Fibroblast of lung (primary cell): Measurements from ENCODE around the gene MTMR3. TPM values are rescaled to one million over a fixed set of nuclear protein-coding genes. Genes with fewer than 3 reads are reported as not detected.

Experiments
- DNase-seq, 2 donors: peaks; one replicate each; pipeline versions ENCODE4 v3.0.0 to v3.0.0-alpha.2; 2010; ENCODE audit warnings: low read depth in 2 of 2
- H2AFZ ChIP-seq: 2 replicates; pipeline ENCODE4 v1.5.1; 2012; ENCODE audit warnings: low read length, control low read depth, inconsistent platforms
- H3K27ac ChIP-seq: 2 replicates; pipeline ENCODE4 v1.5.1; 2011; ENCODE audit warnings: low read length, control low read depth; ENCODE audit not compliant: insufficient read depth
- H3K27me3 ChIP-seq: 2 replicates; pipeline ENCODE4 v1.5.1; 2011; ENCODE audit warnings: mild to moderate bottlenecking, low read length; ENCODE audit not compliant: control insufficient read depth, insufficient read depth
- H3K36me3 ChIP-seq: 2 replicates; pipeline ENCODE4 v1.5.1; 2011; ENCODE audit warnings: low read length; ENCODE audit not compliant: control insufficient read depth, insufficient read depth
- H3K4me1 ChIP-seq: 2 replicates; pipeline ENCODE4 v1.5.1; 2011; ENCODE audit warnings: low read length; ENCODE audit not compliant: control insufficient read depth, insufficient read depth; ENCODE audit errors: extremely low read depth
- H3K4me2 ChIP-seq: 2 replicates; pipeline ENCODE4 v1.5.1; 2011; ENCODE audit warnings: low read length, control low read depth; ENCODE audit not compliant: insufficient read depth; ENCODE audit errors: extremely low read depth
- H3K4me3 ChIP-seq, 4 experiments: fragments of 200-600 bp in 1 of 4; sonication (generic) in 1 of 4; replicated peaks in 1 of 4; 2 replicates each; pipeline ENCODE4 v1.5.1; 2011 to 2016; ENCODE audit warnings: low read length in 4 of 4, low read depth in 3 of 4, mild to moderate bottlenecking in 3 of 4, control low read depth in 2 of 4, inconsistent platforms in 1 of 4, mixed read lengths in 1 of 4; ENCODE audit not compliant: insufficient read depth in 1 of 4; ENCODE audit errors: control extremely low read depth in 1 of 4
- H3K79me2 ChIP-seq: 2 replicates; pipeline ENCODE4 v1.5.1; 2012; ENCODE audit warnings: mild to moderate bottlenecking, low read length, inconsistent platforms; ENCODE audit not compliant: control insufficient read depth, insufficient read depth
- H3K9ac ChIP-seq: 2 replicates; pipeline ENCODE4 v1.5.1; 2011; ENCODE audit warnings: mild to moderate bottlenecking, low read length, control low read depth; ENCODE audit not compliant: insufficient read depth
- H3K9me3 ChIP-seq: 2 replicates; pipeline ENCODE4 v1.5.1; 2012; ENCODE audit warnings: low read depth, low read length; ENCODE audit not compliant: control insufficient read depth, insufficient read depth
- H4K20me1 ChIP-seq: 2 replicates; pipeline ENCODE4 v1.5.1; 2011; ENCODE audit warnings: low read length; ENCODE audit not compliant: control insufficient read depth, insufficient read depth; ENCODE audit errors: extremely low read depth
- EZH2 ChIP-seq: IDR thresholded peaks from 2 replicates; pipeline ENCODE4 v1.5.1; 2012; ENCODE audit warnings: low read length, control low read depth, mild to moderate bottlenecking; ENCODE audit errors: missing control alignments
- polyA plus RNA-seq, 2 donors: library from polyadenylated mRNA; depleted of rRNA in 1 of 2; stranded (reverse) in 1 of 2; unstranded in 1 of 2; fragments of >200 nt; gene quantifications; 2 replicates each; pipeline ENCODE4 v1.2.1, GENCODE V29; 2011 to 2012; ENCODE audit warnings: missing spikeins in 1 of 2
- total RNA-seq: library from RNA; depleted of rRNA; stranded (reverse); fragments of >200 nt; gene quantifications from 2 replicates; pipeline ENCODE4 v1.2.1, GENCODE V29; 2014
- TF ChIP-seq, protein P1 (sequence below), 2 donors: IDR thresholded peaks in 1 of 2; conservative IDR thresholded peaks in 1 of 2; 1 replicate in 1 of 2; 2 replicates in 1 of 2; pipeline ENCODE4 v1.5.1; 2011 to 2012; ENCODE audit warnings: low read length in 2 of 2, control low read depth in 1 of 2, inconsistent platforms in 1 of 2, low read depth in 1 of 2, mild to moderate bottlenecking in 1 of 2

The MTMR3 gene
- total and polyA plus RNA-seq, 2 donors (not counting 1 experiment from before 2014, with no cell fraction given), result 15.0 to 31.2 TPM

GRCh38 chr22:29867260-29867659 is 15.7 kb upstream of the MTMR3 start:
- Histone ChIP-seq H2AFZ (no peak overlapping the region), H3K27me3 (no peaks in the 10 kb centered on the region), H3K4me2 (no peak overlapping the region), H3K27ac (no peak overlapping the region), H3K9me3 (no peaks in the 10 kb centered on the region), H3K4me3 (no peak overlapping the region), H3K36me3 (no peaks in the 10 kb centered on the region), H3K79me2 (no peaks in the 10 kb centered on the region), H4K20me1 (no peaks in the 10 kb centered on the region), H3K4me1 (no peaks in the 10 kb centered on the region), H3K9ac (no peak overlapping the region)
- no peak for DNase-seq
- TF ChIP-seq EZH2, result no peak
- TF ChIP-seq, protein P1, sequence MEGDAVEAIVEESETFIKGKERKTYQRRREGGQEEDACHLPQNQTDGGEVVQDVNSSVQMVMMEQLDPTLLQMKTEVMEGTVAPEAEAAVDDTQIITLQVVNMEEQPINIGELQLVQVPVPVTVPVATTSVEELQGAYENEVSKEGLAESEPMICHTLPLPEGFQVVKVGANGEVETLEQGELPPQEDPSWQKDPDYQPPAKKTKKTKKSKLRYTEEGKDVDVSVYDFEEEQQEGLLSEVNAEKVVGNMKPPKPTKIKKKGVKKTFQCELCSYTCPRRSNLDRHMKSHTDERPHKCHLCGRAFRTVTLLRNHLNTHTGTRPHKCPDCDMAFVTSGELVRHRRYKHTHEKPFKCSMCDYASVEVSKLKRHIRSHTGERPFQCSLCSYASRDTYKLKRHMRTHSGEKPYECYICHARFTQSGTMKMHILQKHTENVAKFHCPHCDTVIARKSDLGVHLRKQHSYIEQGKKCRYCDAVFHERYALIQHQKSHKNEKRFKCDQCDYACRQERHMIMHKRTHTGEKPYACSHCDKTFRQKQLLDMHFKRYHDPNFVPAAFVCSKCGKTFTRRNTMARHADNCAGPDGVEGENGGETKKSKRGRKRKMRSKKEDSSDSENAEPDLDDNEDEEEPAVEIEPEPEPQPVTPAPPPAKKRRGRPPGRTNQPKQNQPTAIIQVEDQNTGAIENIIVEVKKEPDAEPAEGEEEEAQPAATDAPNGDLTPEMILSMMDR (conservative IDR thresholded peaks at IDR 0.05 in 1 of 2, IDR thresholded peaks at IDR 0.05 in 1 of 2; ENCODE audit: low read depth in 1 of 2, low read length in 2 of 2), result no peak

DNA sequence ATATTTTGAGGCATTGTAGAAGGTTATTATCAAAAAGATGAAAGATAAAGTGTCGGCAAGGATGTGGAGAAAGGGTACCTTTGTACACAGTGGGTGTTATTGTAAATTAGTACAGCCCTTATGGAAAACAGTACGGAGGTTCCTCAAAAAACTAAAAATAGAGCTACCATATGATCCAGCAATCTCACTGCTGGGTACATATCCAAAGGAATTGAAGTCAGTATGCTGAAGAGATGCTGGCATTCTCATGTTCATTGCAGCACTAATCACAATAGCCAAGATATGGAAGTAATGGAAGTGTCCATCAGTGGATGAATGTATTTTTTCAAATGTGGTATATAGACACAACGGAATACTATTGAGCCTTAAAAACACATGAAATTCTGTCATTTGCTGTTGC is 15.1 kb upstream of the MTMR3 start:
- H3K4me2 ChIP-seq, result no peak overlapping the region
- H3K9me3 ChIP-seq, result no peaks in the 10 kb centered on the region
- no peak overlapping the region for H3K4me3 ChIP-seq
- no peak overlapping the region for H3K9ac ChIP-seq
- H2AFZ ChIP-seq, result no peak overlapping the region
- H4K20me1 ChIP-seq, result no peaks in the 10 kb centered on the region
- H3K27ac ChIP-seq, result no peak overlapping the region
- no peaks in the 10 kb centered on the region for H3K36me3 ChIP-seq
- no peaks in the 10 kb centered on the region for H3K4me1 ChIP-seq
- no peaks in the 10 kb centered on the region for H3K79me2 ChIP-seq
- H3K27me3 ChIP-seq, result peaks cover 4% of the 10 kb centered on the region
- no peak for DNase-seq
- TF ChIP-seq, protein P1 (conservative IDR thresholded peaks at IDR 0.05 in 1 of 2, IDR thresholded peaks at IDR 0.05 in 1 of 2; ENCODE audit: low read depth in 1 of 2, low read length in 2 of 2), result no peak
- no peak for TF ChIP-seq EZH2

DNA sequence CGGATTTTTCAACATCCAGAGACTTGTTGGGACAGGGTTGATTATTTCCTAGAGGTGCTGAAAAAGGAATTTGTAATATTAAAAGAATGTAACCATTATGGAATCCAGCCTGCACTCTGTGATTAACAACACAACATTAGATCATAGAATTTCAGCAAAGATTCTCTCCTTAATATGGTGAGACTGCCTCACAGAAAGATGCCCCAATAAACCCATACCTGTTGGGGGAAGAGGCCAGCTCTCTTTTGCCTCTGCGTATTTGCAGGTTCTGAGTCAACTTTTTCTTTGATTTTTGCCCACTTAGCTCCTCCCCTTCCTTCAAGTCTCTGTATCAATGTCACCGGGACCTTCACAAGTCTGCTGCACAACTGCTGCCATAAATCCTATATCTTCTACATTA is 12.4 kb upstream of the MTMR3 start:
- Histone ChIP-seq H3K27ac (no peak overlapping the region), H3K79me2 (no peaks in the 10 kb centered on the region), H4K20me1 (no peaks in the 10 kb centered on the region), H3K4me3 (no peak overlapping the region), H3K27me3 (peaks cover 4% of the 10 kb centered on the region), H3K9ac (no peak overlapping the region), H3K9me3 (no peaks in the 10 kb centered on the region), H2AFZ (no peak overlapping the region), H3K4me2 (no peak overlapping the region), H3K36me3 (no peaks in the 10 kb centered on the region), H3K4me1 (no peaks in the 10 kb centered on the region)
- DNase-seq, result peak in 1 of 2 donors; percentile 48
- TF ChIP-seq, protein P1 (conservative IDR thresholded peaks at IDR 0.05 in 1 of 2, IDR thresholded peaks at IDR 0.05 in 1 of 2; ENCODE audit: low read depth in 1 of 2, low read length in 2 of 2), result no peak
- no peak for TF ChIP-seq EZH2
